NB4 (cell line): ENCODE measurements around the gene ALPP.

Source experiments
- DNase-seq: peaks from one replicate; pipeline ENCODE4 v3.0.0; 2010; ENCODE audit warnings: low read depth
- H3K4me3 ChIP-seq: one replicate; pipeline ENCODE4 v1.5.1; 2011; ENCODE audit warnings: mild to moderate bottlenecking, low read depth, low read length, moderate library complexity
- CTCF ChIP-seq: IDR thresholded peaks from one replicate; pipeline ENCODE4 v1.5.1; 2012; ENCODE audit warnings: low read depth, low read length
- MAX ChIP-seq: IDR thresholded peaks from 2 replicates; pipeline ENCODE4 v1.6.1; 2011; ENCODE audit warnings: low read depth, low read length
- MYC ChIP-seq: IDR thresholded peaks from 2 replicates; pipeline ENCODE4 v1.6.1; 2011; ENCODE audit warnings: low read depth, low read length
- POLR2A ChIP-seq: IDR thresholded peaks from 2 replicates; pipeline ENCODE4 v1.6.1; 2011; ENCODE audit warnings: mild to moderate bottlenecking; ENCODE audit not compliant: insufficient read length; ENCODE audit errors: extremely low read depth

Gene ALPP

GRCh38 chr2:232418056-232418455 lies 39.5 kb downstream of the ALPP start:
- no peak overlapping the region for H3K4me3 ChIP-seq
- TF ChIP-seq MYC (no peak), POLR2A (no peak), CTCF (no peak), MAX (no peak)
- no peak for DNase-seq

GRCh38 chr2:232418466-232419244 lies 40.1 kb downstream of the ALPP start:
- peak; percentile 88 for DNase-seq
- TF ChIP-seq POLR2A, result no peak
- TF ChIP-seq MYC, result no peak
- TF ChIP-seq MAX, result no peak
- TF ChIP-seq CTCF, result no peak
- no peak overlapping the region for H3K4me3 ChIP-seq

- no peak overlapping the region for H3K4me3 ChIP-seq
- TF ChIP-seq MYC, result no peak
- no peak for TF ChIP-seq CTCF
- TF ChIP-seq POLR2A, result no peak
- no peak for TF ChIP-seq MAX
- no peak for DNase-seq
Observed at GRCh38 chr2:232419245-232420072, 40.9 kb downstream of the ALPP start.

GRCh38 chr2:232420073-232420454 lies 41.5 kb downstream of the ALPP start:
- no peak for DNase-seq
- no peak for TF ChIP-seq MAX
- H3K4me3 ChIP-seq, result no peak overlapping the region

GRCh38 chr2:232420463-232421188 lies 42.1 kb downstream of the ALPP start:
- TF ChIP-seq MYC (no peak), MAX (no peak), CTCF (no peak), POLR2A (no peak)
- DNase-seq, result no peak
- H3K4me3 ChIP-seq, result no peak overlapping the region
